Activated CD4-positive, alpha-beta T cell treated with anti-CD3 and anti-CD28 coated beads, Interleukin-2, amount 50 U/mL, for 4 hours (primary cell): Measurements from ENCODE around the gene MED27.
A peak's percentile ranks its signal among the peaks of the same experiment; 100 is the strongest.

ENCODE experiments used
- DNase-seq, 2 experiments: peaks; one replicate each; pipeline ENCODE4 v3.0.0-alpha.2; 2020

Gene MED27

DNA sequence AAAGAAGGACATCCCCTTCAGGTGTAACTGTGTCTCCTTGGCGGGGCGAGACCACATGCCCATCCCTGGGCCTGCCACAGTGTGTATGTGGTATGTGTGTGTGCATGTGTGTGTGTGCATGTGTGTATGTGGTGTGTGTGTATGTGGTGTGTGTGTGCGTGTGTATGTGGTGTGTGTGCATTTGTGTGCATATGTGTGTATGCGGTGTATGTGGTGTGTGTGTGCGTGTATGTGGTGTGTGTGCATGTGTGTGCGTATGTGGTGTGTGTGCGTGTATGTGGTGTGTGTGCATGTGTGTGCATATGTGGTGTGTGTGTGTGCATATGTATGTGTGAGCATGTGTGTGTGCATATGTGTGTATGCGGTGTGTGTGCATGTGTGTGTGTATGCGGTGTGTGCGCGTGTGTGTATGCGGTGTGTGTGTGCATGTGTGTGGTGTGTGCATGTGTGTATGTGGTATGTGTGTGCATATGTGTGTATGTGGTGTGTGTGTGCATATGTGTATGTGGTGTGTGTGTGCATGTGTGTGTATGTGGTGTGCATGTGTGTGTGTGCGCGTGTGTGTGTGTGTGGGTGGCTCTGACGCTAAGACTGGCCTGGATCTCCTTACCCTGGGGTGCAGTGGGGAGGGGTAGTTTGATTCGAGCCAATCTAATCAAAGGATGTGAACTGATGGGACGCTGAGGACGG lies 231.9 kb downstream of the MED27 start:
- DNase-seq, result no peak

GRCh38 chr9:131845305-131846298 lies 234.1 kb downstream of the MED27 start:
- no peak for DNase-seq

DNA sequence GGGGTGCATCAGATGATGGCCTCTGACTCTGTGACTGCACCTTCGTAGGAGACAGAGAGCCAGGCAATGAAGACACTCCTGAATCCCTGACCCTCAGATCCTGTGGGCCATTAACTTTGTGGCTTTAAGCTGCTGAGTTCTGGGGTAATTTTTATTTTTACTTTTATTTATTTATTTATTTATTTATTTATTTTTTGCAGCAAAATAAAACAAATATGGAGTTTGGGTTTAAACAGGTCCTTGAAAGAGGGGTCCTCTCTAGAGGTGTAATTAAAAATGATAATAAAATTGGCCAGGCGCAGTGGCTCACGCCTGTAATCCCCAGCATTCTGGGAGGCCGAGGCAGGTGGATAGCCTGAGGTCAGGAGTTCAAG lies 234.9 kb downstream of the MED27 start:
- DNase-seq, result no peak

- DNase-seq, result no peak
These were observed 235.5 kb downstream of the MED27 start for GRCh38 chr9:131843989-131844744.

DNA sequence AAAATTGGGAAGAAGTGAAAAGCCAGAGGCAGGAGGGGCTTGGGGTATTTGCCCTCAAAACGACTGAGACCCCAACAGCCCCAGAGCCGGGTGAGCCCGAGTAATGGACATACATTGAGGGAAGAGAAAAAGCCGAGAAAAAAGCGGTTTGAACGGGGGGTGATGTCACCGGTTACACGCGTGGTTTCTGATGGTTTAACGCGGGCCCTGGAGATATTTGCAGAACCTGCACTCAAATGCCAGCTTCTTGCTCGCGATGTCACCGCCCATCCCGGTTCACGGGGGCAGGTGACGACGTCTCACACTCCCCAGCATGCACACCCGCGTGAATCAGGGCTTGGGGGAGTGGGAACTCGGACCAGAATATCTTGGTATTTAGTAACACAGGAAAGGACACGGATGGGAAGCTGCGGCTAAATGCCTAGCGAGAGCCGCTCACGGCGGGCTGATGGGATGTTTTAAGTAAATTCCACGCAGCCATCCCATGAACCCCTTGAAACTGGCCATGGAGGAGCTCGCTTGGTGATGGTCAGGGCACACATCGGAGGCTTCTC lies 237.8 kb downstream of the MED27 start:
- no peak for DNase-seq

DNA sequence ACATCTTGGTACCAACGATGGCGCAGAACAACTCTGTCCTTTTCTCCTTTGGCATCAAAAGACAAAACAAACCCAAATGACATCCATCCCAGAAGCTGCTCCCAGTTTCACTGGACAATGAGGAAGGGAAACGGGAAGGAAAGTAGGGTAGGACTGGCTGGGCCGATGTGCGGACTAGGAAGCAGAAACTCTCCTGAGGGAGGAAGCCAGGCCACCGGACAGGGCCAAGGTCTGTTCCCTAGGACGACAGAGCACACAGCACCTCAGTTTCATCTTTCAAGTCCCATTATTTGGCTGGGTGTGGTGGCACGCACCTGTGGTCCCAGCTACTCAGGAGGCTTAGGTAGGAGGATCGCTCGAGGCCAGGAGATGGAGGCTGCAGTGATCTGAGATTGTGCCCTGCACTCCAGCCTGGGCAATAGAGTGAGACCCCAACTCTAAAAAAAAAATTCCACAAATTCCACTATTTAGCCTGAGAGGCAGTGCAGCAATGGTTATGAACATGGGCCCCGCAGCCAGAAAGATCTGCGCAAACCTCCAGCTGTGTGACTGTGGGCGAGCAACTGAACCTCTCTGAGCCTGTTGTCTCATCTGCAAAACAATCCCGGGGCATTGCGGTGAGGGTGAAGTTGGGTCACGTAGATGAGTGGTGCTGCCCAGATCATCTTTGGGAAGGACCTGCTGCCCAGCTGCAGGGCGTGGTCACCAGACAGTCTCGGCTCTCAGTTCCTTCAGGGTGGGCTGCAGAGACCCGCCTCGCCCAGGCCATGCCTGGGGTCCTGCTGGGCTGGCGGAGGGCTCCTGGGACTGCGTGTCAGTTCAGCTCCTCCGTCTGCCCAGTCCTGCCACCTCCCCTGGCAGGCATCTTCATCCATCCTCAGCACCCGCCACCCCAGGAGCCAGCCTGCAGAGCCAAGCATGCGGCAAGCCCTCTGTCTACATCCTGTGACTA lies 238.6 kb downstream of the MED27 start:
- DNase-seq, result no peak

DNA sequence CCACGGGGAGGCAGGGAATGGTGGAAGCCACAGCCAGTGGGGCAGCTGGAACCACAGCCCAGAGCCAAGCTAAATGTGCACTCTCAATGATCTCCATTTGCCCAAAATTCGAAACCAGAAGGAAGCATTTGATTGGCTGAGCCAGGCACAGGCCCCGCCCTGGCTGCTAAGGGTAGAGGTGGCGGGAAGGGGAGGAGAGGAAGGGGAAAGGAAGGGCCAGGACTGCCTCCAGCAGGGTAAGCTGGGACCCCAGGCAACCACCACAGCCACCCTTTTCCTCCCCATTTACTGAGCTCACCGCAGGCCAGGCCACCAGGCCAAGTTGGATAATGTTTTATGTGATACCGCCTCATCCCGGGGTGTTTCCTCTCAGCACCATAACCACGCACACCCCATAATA lies 239.4 kb downstream of the MED27 start:
- DNase-seq, result no peak

GRCh38 chr9:131839281-131840084 lies 240.2 kb downstream of the MED27 start:
- peak; percentile 24 to 37 for DNase-seq

DNA sequence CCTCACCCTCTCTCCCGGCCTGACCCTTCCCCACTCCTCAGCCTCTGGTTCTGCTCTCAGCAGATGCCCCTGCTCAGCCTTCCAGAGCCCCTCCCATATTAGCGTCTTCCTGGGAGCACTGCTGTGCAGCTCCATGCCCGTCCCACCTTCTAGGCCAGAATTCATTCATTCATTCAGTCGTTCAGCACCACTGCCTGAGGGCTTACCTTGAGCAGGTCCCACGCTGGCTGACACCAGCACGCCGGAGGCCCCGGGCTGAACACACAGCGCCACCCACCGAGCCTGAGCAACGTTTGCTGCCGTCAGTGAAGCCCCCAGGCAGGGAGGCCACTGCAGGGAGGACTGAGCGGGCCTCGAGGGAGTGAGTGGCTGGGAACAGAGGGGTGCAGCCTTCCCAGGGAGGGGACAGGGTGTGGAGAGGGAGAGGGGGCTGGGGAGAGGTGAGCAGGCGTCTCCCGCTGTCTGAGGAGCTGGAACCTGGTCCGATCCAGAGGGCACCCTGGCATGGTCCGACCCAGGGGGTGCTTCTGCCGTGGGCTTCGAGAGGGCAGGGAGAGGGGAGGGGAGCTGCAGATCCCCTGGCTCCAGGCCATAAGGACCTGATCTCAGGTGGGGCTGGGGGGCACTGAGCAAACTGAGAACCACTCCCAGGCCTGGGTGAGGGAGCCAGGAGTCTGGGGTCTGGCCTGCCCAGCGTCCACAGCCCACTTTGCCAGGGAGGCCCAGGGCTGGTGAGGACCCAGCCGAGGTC lies 241.0 kb downstream of the MED27 start:
- DNase-seq, result no peak

- no peak for DNase-seq
These were observed 241.8 kb downstream of the MED27 start for GRCh38 chr9:131837836-131838235.

GRCh38 chr9:131837316-131837715 lies 242.4 kb downstream of the MED27 start:
- DNase-seq, result no peak

GRCh38 chr9:131836607-131837315 lies 242.9 kb downstream of the MED27 start:
- no peak for DNase-seq

- no peak for DNase-seq
These were observed 243.6 kb downstream of the MED27 start for GRCh38 chr9:131836021-131836420.

DNA sequence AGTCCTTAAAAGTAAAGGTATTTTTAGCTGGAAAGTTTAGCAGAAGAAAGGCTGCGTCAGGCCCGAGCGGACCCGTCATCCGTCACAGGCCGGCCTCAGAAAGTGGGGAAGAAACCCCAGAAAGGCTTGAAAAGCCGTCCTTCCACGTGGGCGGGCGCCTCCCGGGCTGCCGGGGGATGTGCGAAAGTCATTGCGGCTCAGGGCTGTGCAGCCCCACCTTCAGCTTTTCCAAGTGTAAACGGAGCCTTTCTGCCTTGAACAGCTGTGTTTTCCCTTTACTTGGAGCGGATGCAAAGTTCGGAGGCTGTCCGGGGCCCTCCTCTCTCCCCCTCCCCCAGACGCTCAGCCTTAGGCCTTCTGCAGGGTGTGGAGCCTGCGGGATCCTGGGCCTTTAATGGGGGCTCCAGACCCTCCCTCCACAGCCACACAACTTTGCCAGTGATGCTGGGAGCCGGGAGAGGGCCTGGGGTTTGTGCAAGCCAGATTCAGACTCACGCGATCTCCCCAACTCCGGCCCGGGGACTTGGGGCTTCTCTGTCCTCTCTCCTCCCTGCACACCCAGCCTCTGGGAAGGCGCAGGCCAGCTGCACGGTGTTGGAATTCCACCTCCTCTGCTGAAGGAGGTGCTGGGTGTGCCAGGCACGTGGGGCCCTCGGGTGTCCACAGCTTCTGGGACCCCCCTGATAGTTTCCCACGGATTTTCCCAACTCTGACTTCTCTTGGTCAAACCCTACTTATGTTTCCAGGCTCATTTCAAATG lies 244.3 kb downstream of the MED27 start:
- no peak for DNase-seq

- no peak for DNase-seq
These were observed 244.9 kb downstream of the MED27 start for GRCh38 chr9:131834721-131835120.

- no peak for DNase-seq
These were observed 245.8 kb downstream of the MED27 start for GRCh38 chr9:131833906-131834305.

GRCh38 chr9:131833083-131833482 lies 246.6 kb downstream of the MED27 start:
- no peak for DNase-seq

DNA sequence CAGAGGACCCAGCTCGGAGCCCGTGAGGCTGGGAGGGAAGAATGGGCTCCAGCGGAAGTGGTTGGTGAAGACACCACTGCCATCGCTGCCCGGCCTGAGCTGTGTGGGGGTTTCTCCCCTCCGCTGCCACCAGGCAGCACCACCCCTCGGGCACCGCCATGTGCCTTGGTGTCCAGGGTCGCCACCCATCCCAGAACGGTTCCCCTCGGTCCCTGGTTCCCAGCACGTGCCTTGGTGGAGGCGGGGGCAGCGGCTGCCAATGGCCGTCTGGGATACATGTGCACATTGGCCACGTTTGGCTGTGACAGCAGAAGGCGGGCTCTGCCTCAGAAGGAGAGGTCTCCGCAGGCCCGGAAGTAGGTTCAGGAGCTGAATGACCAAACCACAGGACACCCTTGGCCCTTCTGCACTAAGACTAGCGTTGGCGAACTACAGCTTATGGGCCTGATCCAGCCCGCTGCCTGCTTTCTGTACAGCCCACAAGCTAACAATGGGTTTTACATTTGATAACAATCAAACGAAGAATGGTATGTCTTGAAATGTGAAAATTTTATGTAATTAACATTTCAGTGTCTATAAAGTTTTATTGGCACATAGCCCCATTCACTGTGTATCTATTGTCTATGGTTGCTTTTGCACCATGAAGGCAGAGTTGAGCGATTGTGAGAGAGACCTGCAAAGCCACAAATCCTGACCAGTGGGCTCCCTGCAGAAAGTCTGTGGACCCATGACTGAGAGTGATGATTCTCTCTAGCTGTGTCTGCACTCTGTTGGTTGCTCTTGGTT lies 248.1 kb downstream of the MED27 start:
- no peak for DNase-seq
